H1 (cell line): ENCODE data around the gene NAMPT. TPM values are rescaled to one million over a fixed set of nuclear protein-coding genes. Genes with fewer than 3 reads are reported as not detected.

Experiments
- CHD7 ChIP-seq: fragments of 300-600 bp; sonication (generic); IDR thresholded peaks from 2 replicates; pipeline ENCODE4 v1.7.1; 2012; ENCODE audit warnings: low read length, moderate library complexity, mild to moderate bottlenecking, inconsistent platforms; ENCODE audit not compliant: insufficient replicate concordance
- NRF1 ChIP-seq: IDR thresholded peaks from 2 replicates; pipeline ENCODE4 v1.6.1; 2011; ENCODE audit warnings: mild to moderate bottlenecking, low read depth, low read length, improper control_type of control experiment
- USF2 ChIP-seq: IDR thresholded peaks from 2 replicates; pipeline ENCODE4 v1.6.1; 2011; ENCODE audit warnings: low read length, improper control_type of control experiment
- polyA plus RNA-seq, 7 experiments: library from polyadenylated mRNA; depleted of rRNA in 3 of 7; stranded (reverse) in 5 of 7; unstranded in 2 of 7; fragments of >200 nt in 5 of 7; fragments of 200-250 nt in 2 of 7; gene quantifications; 1 replicate in 5 of 7; 2 replicates in 1 of 7; 4 replicates in 1 of 7; pipeline versions ENCODE4 v1.2.1 to v1.2.3, GENCODE V29; 2011 to 2013; ENCODE audit warnings: missing spikeins in 2 of 7, mixed read lengths in 2 of 7
- total RNA-seq: library from RNA; stranded (reverse); fragmentation: NEBNext Ultra II Directional; extraction: Animal tissue kit (Norgen Biotek cat#: 25700); gene quantifications from 2 replicates; pipeline ENCODE4 v1.2.1, GENCODE V29; 2021

The NAMPT gene
- total and polyA plus RNA-seq, 2 of the 8 experiments (the other 6 are each of a cell fraction or from before 2014, with no cell fraction given), result 15.4 to 95.9 TPM

GRCh38 chr7:106331441-106332175 is 46.8 kb upstream of the NAMPT start (continued):
- TF ChIP-seq CHD7 (no peak), USF2 (no peak), NRF1 (no peak)
